Neutrophil (primary cell): ENCODE results near the gene UTP20.

Experiments used
- H3K27ac ChIP-seq: fragments of 200-600 bp; sonication (generic); 2 replicates; pipeline ENCODE4 v1.5.1; 2016; ENCODE audit warnings: mild to moderate bottlenecking, moderate library complexity
- H3K27me3 ChIP-seq: fragments of 200-600 bp; sonication (generic); 2 replicates; pipeline ENCODE4 v1.6.0; 2016; ENCODE audit warnings: mild to moderate bottlenecking
- H3K36me3 ChIP-seq: fragments of 200-600 bp; sonication (generic); 2 replicates; pipeline ENCODE4 v1.5.1; 2017
- H3K4me1 ChIP-seq, 2 experiments: fragments of 200-600 bp in 1 of 2; sonication (generic) in 1 of 2; 1 replicate in 1 of 2; 2 replicates in 1 of 2; pipeline versions ENCODE4 v1.5.1 to v1.6.1; 2013 to 2016; ENCODE audit warnings: low read depth in 1 of 2, low read length in 1 of 2, mild to moderate bottlenecking in 1 of 2, moderate library complexity in 1 of 2; ENCODE audit not compliant: control insufficient read depth in 1 of 2, insufficient read depth in 1 of 2
- H3K4me3 ChIP-seq, 2 experiments: fragments of 200-600 bp in 1 of 2; sonication (generic) in 1 of 2; 1 replicate in 1 of 2; 2 replicates in 1 of 2; pipeline ENCODE4 v1.5.1; 2013 to 2016; ENCODE audit warnings: low read depth in 1 of 2, low read length in 1 of 2, mild to moderate bottlenecking in 1 of 2, moderate library complexity in 1 of 2
- H3K9me3 ChIP-seq: fragments of 200-600 bp; sonication (generic); 2 replicates; pipeline ENCODE4 v1.5.1; 2016
- TF ChIP-seq, protein P1 (sequence below): fragments of 200-600 bp; sonication (generic); IDR thresholded peaks from 2 replicates; pipeline ENCODE4 v1.5.1; 2016; ENCODE audit warnings: antibody characterized with exemption

UTP20 gene

GRCh38 chr12:101338087-101338486, 58.2 kb downstream of the UTP20 start:
- Histone ChIP-seq H3K27me3 (no peaks in the 10 kb centered on the region), H3K4me3 (no peak overlapping the region), H3K36me3 (no peaks in the 10 kb centered on the region), H3K27ac (no peak overlapping the region), H3K4me1 (no peaks in the 10 kb centered on the region), H3K9me3 (no peaks in the 10 kb centered on the region)
- TF ChIP-seq, protein P1, sequence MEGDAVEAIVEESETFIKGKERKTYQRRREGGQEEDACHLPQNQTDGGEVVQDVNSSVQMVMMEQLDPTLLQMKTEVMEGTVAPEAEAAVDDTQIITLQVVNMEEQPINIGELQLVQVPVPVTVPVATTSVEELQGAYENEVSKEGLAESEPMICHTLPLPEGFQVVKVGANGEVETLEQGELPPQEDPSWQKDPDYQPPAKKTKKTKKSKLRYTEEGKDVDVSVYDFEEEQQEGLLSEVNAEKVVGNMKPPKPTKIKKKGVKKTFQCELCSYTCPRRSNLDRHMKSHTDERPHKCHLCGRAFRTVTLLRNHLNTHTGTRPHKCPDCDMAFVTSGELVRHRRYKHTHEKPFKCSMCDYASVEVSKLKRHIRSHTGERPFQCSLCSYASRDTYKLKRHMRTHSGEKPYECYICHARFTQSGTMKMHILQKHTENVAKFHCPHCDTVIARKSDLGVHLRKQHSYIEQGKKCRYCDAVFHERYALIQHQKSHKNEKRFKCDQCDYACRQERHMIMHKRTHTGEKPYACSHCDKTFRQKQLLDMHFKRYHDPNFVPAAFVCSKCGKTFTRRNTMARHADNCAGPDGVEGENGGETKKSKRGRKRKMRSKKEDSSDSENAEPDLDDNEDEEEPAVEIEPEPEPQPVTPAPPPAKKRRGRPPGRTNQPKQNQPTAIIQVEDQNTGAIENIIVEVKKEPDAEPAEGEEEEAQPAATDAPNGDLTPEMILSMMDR: no peak

DNA sequence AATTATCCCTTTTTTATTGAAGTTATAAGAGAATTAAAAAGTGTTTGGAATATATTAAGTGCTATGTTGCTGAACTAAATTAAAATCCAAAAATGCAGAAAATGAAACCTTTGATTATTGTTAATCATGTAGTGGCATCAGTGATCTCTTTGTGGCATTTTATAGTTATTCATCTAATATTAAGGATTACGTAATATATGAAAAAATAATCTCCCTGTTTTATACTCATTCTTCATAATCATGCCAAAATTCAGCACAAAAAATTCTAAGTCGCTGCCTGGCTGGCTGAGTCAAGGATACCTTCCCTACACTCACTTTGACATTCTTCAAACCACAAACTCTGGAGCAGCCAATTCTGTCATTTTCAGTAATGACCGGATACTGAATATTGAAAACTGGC, 64.0 kb downstream of the UTP20 start:
- Histone ChIP-seq H3K4me3 (no peak overlapping the region), H3K9me3 (no peaks in the 10 kb centered on the region), H3K4me1 (no peaks in the 10 kb centered on the region), H3K27ac (no peak overlapping the region), H3K27me3 (no peaks in the 10 kb centered on the region), H3K36me3 (peaks cover 14% of the 10 kb centered on the region)
- TF ChIP-seq, protein P1: no peak

- TF ChIP-seq, protein P1: no peak
- H3K9me3 ChIP-seq: no peaks in the 10 kb centered on the region
- H3K36me3 ChIP-seq: peaks cover 7% of the 10 kb centered on the region
- no peak overlapping the region for H3K4me3 ChIP-seq
- peaks cover 0 to under 1% of the 10 kb centered on the region in 2 experiments for H3K4me1 ChIP-seq
- H3K27ac ChIP-seq: no peak overlapping the region
- no peaks in the 10 kb centered on the region for H3K27me3 ChIP-seq
These were observed 71.8 kb downstream of the UTP20 start for GRCh38 chr12:101351682-101352081.

DNA sequence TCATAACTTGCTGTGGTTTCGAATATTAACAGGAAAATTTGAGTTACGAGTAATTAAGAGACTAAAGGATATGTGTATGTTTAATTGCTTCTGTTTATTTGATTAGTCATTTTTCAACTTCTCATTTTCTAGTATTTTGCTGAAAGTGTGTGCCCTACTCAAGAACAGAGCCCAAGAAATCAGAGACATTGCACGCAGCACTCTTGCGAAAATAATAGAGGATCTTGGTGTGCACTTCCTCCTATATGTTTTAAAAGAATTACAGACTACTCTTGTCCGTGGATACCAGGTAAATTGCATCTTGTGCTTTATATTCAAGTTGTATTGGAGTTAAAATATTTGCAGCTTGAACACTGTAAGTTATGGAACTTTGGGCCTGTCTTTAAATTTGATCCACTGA, 76.9 kb downstream of the UTP20 start:
- Histone ChIP-seq H3K27ac (no peak overlapping the region), H3K27me3 (no peaks in the 10 kb centered on the region), H3K9me3 (no peaks in the 10 kb centered on the region), H3K4me3 (no peak overlapping the region), H3K4me1 (peaks cover 0 to 4% of the 10 kb centered on the region in 2 experiments), H3K36me3 (no peaks in the 10 kb centered on the region)
- TF ChIP-seq, protein P1: no peak

DNA sequence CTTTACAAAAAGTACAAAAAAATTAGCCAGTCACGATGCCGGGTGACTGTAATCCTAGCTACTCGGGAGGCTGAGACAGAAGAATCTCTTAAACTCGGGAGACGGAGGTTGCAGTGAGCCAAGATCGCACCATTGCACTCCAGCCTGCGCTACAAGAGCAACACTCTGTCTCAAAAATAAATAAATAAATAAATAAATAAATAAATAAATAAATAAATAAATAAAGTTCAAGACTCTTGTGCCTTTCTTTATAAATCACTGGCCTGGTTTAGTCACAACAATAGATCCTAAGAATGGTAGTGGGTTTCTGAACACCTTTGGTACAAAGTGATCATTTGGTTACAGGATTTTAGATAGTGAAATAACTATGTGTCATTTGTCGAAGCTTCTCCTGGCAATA, 81.5 kb downstream of the UTP20 start:
- Histone ChIP-seq H3K27me3 (no peaks in the 10 kb centered on the region), H3K36me3 (peaks cover 6% of the 10 kb centered on the region), H3K4me1 (peaks cover 0 to 4% of the 10 kb centered on the region in 2 experiments), H3K4me3 (no peak overlapping the region), H3K9me3 (no peaks in the 10 kb centered on the region), H3K27ac (no peak overlapping the region)
- TF ChIP-seq, protein P1: no peak

GRCh38 chr12:101368016-101368415, 88.1 kb downstream of the UTP20 start:
- Histone ChIP-seq H3K36me3 (peaks cover 23% of the 10 kb centered on the region), H3K27ac (no peak overlapping the region), H3K4me3 (no peak overlapping the region), H3K9me3 (no peaks in the 10 kb centered on the region), H3K4me1 (no peaks in the 10 kb centered on the region), H3K27me3 (no peaks in the 10 kb centered on the region)
- TF ChIP-seq, protein P1: no peak
